Neural cell (in vitro differentiated cells): ENCODE results near the gene AP1M2. TPM values are rescaled to one million over a fixed set of nuclear protein-coding genes. Genes with fewer than 3 reads are reported as not detected.

Experiments used
- H2AFZ ChIP-seq: fragments of 200-600, 300-800 bp; sonication (generic), shearing (Covaris generic); 2 replicates; pipeline ENCODE4 v1.6.0; 2014; ENCODE audit warnings: low read depth, mild to moderate bottlenecking, antibody characterized with exemption, low read length, moderate library complexity
- H3F3A ChIP-seq: fragments of 200-600 bp; shearing (Covaris generic); 2 replicates; pipeline ENCODE4 v1.6.1; 2016; ENCODE audit warnings: mild to moderate bottlenecking, moderate library complexity, mixed read lengths, antibody characterized with exemption, low read length; ENCODE audit not compliant: insufficient read depth, poor library complexity, severe bottlenecking
- H3K27ac ChIP-seq: fragments of 200-600, 300-800 bp; sonication (generic), shearing (Covaris generic); 2 replicates; pipeline ENCODE4 v1.5.1; 2014; ENCODE audit warnings: mild to moderate bottlenecking, low read length, moderate library complexity
- H3K27me3 ChIP-seq: fragments of 300-800, 200-600 bp; sonication (generic), shearing (Covaris generic); 2 replicates; pipeline ENCODE4 v1.6.0; 2014; ENCODE audit warnings: mild to moderate bottlenecking, low read depth, low read length, moderate library complexity; ENCODE audit not compliant: insufficient read depth
- H3K36me3 ChIP-seq: fragments of 300-800, 200-600 bp; sonication (generic), shearing (Covaris generic); 2 replicates; pipeline ENCODE4 v1.5.1; 2014; ENCODE audit warnings: mild to moderate bottlenecking, antibody characterized with exemption, low read length, moderate library complexity; ENCODE audit not compliant: insufficient read depth
- H3K4me2 ChIP-seq: fragments of 300-800, 200-600 bp; sonication (generic), shearing (Covaris generic); 2 replicates; pipeline ENCODE4 v1.6.0; 2014; ENCODE audit warnings: mild to moderate bottlenecking, low read length
- H3K4me3 ChIP-seq: fragments of 300-800, 200-600 bp; sonication (generic), shearing (Covaris generic); 2 replicates; pipeline ENCODE4 v1.5.1; 2014; ENCODE audit warnings: mild to moderate bottlenecking, low read length, moderate library complexity
- H3K79me2 ChIP-seq: fragments of 200-600 bp; shearing (Covaris generic); replicated peaks from 2 replicates; pipeline ENCODE4 v1.6.0; 2014; ENCODE audit warnings: mild to moderate bottlenecking, low read length, moderate library complexity; ENCODE audit not compliant: insufficient read depth
- H3K9ac ChIP-seq: fragments of 300-800, 200-600 bp; sonication (generic), shearing (Covaris generic); 2 replicates; pipeline ENCODE4 v1.6.1; 2016; ENCODE audit warnings: mild to moderate bottlenecking, low read length, mixed read lengths
- H3K9me2 ChIP-seq: fragments of 200-600 bp; shearing (Covaris generic); 2 replicates; pipeline ENCODE4 v1.6.1; 2016; ENCODE audit warnings: mild to moderate bottlenecking, low read length, mixed read lengths; ENCODE audit not compliant: insufficient read depth
- H3K9me3 ChIP-seq: fragments of 200-600, 300-800 bp; sonication (generic), shearing (Covaris generic); 2 replicates; pipeline ENCODE4 v1.6.1; 2016; ENCODE audit warnings: mild to moderate bottlenecking, mixed run types, low read length, moderate library complexity, mixed read lengths
- H4K20me1 ChIP-seq: fragments of 200-600 bp; shearing (Covaris generic); 2 replicates; pipeline ENCODE4 v1.6.1; 2016; ENCODE audit warnings: mild to moderate bottlenecking, mixed run types; ENCODE audit not compliant: insufficient read depth
- EP300 ChIP-seq: fragments of 450-650 bp; conservative IDR thresholded peaks from 2 replicates; pipeline ENCODE4 v1.6.1; 2014; ENCODE audit warnings: antibody characterized with exemption, mild to moderate bottlenecking, moderate library complexity; ENCODE audit not compliant: poor library complexity, severe bottlenecking
- EZH2 ChIP-seq: fragments of 200-600, 300-800 bp; shearing (Covaris generic), sonication (generic); IDR thresholded peaks from 2 replicates; pipeline ENCODE4 v1.6.1; 2014; ENCODE audit warnings: antibody characterized with exemption, low read length, borderline replicate concordance, mild to moderate bottlenecking; ENCODE audit not compliant: insufficient read depth, poor library complexity, severe bottlenecking
- MXI1 ChIP-seq: fragments of 450-650 bp; conservative IDR thresholded peaks from 2 replicates; pipeline ENCODE4 v1.6.1; 2014; ENCODE audit warnings: antibody characterized with exemption, mild to moderate bottlenecking; ENCODE audit not compliant: poor library complexity, severe bottlenecking
- POLR2AphosphoS5 ChIP-seq: IDR thresholded peaks from 2 replicates; pipeline ENCODE4 v1.6.1; 2012
- RAD21 ChIP-seq: fragments of 450-650 bp; conservative IDR thresholded peaks from 2 replicates; pipeline ENCODE4 v1.6.1; 2014; ENCODE audit warnings: antibody characterized with exemption, mild to moderate bottlenecking, moderate library complexity
- TAF1 ChIP-seq: IDR thresholded peaks from 2 replicates; pipeline ENCODE4 v1.6.1; 2012; ENCODE audit warnings: low read depth
- polyA plus RNA-seq: library from polyadenylated mRNA; depleted of rRNA; stranded (reverse); fragments of >200 nt; gene quantifications from 2 replicates; pipeline ENCODE4 v1.2.3, GENCODE V29; 2014
- TF ChIP-seq, protein P1 (sequence below): fragments of 450-650 bp; IDR thresholded peaks from 2 replicates; pipeline ENCODE4 v1.5.1; 2014; ENCODE audit warnings: antibody characterized with exemption, mild to moderate bottlenecking, moderate library complexity; ENCODE audit not compliant: poor library complexity, severe bottlenecking
- TF ChIP-seq, protein P2 (sequence below): IDR thresholded peaks from 2 replicates; pipeline ENCODE4 v1.6.1; 2012; ENCODE audit warnings: borderline replicate concordance

The AP1M2 gene
- polyA plus RNA-seq, 1 donor from 2014 or later: 0.38 TPM

DNA sequence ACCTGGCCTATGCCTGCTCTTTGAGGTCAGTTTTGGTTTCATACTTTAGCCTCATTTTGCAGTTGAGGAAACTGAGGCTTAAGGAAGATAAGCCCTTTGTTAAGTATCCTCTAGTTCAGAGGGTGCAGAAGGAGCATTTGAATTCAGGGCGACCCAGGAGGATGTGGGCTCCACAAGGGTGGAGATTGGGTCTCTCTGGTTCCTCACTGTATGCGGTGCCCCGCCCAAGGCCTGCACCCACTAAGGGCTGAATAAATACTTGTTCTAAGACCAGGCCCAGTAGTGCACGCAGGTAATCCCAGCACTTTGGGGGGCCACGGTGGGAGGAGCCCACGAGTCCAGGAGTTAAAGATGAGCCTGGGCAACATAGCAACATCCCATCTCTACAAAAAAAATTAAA lies 37.5 kb upstream of the AP1M2 start:
- Histone ChIP-seq H2AFZ (no peak overlapping the region), H3K27me3 (no peaks in the 10 kb centered on the region), H4K20me1 (no peaks in the 10 kb centered on the region), H3K9ac (no peak overlapping the region), H3F3A (no peaks in the 10 kb centered on the region), H3K79me2 (no peaks in the 10 kb centered on the region), H3K9me3 (no peaks in the 10 kb centered on the region), H3K4me3 (no peak overlapping the region), H3K27ac (no peak overlapping the region), H3K4me2 (no peak overlapping the region), H3K9me2 (no peaks in the 10 kb centered on the region), H3K36me3 (no peaks in the 10 kb centered on the region)
- TF ChIP-seq RAD21 (no peak), POLR2AphosphoS5 (no peak), EP300 (no peak), TAF1 (no peak), MXI1 (no peak)

DNA sequence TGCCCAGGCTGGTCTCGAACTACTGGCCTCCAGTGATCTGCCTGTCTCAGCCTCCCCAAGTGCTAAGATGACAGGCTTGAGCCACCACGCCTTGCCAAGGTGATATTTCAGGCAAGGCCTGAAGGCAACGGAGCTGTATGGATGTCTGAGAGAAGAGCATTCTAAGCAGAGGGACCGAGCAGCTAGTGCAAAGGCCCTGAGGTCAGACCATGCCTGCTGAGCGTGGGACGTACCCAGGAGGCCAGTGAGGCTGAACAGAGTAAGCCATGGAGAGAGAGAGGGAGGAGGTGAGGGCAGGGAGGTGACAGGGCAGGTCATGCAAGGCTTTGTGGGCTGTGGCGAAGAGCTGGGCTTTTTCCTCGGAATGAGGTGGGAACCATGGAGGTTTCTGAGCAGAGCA lies 34.9 kb upstream of the AP1M2 start:
- TF ChIP-seq EP300 (no peak), POLR2AphosphoS5 (no peak)
- TF ChIP-seq, protein P1, sequence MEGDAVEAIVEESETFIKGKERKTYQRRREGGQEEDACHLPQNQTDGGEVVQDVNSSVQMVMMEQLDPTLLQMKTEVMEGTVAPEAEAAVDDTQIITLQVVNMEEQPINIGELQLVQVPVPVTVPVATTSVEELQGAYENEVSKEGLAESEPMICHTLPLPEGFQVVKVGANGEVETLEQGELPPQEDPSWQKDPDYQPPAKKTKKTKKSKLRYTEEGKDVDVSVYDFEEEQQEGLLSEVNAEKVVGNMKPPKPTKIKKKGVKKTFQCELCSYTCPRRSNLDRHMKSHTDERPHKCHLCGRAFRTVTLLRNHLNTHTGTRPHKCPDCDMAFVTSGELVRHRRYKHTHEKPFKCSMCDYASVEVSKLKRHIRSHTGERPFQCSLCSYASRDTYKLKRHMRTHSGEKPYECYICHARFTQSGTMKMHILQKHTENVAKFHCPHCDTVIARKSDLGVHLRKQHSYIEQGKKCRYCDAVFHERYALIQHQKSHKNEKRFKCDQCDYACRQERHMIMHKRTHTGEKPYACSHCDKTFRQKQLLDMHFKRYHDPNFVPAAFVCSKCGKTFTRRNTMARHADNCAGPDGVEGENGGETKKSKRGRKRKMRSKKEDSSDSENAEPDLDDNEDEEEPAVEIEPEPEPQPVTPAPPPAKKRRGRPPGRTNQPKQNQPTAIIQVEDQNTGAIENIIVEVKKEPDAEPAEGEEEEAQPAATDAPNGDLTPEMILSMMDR: no peak
- TF ChIP-seq, protein P2, sequence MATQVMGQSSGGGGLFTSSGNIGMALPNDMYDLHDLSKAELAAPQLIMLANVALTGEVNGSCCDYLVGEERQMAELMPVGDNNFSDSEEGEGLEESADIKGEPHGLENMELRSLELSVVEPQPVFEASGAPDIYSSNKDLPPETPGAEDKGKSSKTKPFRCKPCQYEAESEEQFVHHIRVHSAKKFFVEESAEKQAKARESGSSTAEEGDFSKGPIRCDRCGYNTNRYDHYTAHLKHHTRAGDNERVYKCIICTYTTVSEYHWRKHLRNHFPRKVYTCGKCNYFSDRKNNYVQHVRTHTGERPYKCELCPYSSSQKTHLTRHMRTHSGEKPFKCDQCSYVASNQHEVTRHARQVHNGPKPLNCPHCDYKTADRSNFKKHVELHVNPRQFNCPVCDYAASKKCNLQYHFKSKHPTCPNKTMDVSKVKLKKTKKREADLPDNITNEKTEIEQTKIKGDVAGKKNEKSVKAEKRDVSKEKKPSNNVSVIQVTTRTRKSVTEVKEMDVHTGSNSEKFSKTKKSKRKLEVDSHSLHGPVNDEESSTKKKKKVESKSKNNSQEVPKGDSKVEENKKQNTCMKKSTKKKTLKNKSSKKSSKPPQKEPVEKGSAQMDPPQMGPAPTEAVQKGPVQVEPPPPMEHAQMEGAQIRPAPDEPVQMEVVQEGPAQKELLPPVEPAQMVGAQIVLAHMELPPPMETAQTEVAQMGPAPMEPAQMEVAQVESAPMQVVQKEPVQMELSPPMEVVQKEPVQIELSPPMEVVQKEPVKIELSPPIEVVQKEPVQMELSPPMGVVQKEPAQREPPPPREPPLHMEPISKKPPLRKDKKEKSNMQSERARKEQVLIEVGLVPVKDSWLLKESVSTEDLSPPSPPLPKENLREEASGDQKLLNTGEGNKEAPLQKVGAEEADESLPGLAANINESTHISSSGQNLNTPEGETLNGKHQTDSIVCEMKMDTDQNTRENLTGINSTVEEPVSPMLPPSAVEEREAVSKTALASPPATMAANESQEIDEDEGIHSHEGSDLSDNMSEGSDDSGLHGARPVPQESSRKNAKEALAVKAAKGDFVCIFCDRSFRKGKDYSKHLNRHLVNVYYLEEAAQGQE: no peak
- H3K4me3 ChIP-seq: no peak overlapping the region
- H3K9me2 ChIP-seq: no peaks in the 10 kb centered on the region
- no peaks in the 10 kb centered on the region for H4K20me1 ChIP-seq
- no peak overlapping the region for H2AFZ ChIP-seq
- no peaks in the 10 kb centered on the region for H3K9me3 ChIP-seq
- H3K79me2 ChIP-seq: no peaks in the 10 kb centered on the region
- H3K27me3 ChIP-seq: no peaks in the 10 kb centered on the region
- no peaks in the 10 kb centered on the region for H3K36me3 ChIP-seq
- no peak overlapping the region for H3K27ac ChIP-seq
- no peaks in the 10 kb centered on the region for H3F3A ChIP-seq
- no peak overlapping the region for H3K9ac ChIP-seq
- no peak overlapping the region for H3K4me2 ChIP-seq

DNA sequence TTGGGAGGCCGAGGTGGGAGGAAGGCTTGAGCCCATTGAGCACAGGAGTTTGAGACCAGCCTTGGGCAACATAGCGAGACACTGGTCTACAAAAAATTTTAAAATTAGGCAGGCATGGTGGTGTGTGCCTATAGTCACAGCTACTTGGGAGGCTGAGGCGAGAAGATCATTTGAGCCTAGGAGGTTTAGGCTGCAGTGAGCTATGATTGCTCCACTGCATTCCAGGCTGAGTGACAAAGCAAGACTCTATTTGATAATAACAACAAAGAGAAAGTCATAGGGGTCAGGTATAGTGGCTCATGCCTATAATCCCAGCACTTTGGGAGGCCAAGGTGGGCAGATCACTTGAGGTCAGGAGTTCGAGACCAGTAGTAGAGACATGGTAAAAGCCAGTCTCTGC lies 33.7 kb upstream of the AP1M2 start:
- TF ChIP-seq TAF1: no peak
- TF ChIP-seq, protein P2: no peak
- TF ChIP-seq RAD21: no peak
- no peak for TF ChIP-seq POLR2AphosphoS5
- TF ChIP-seq EZH2: no peak
- H3K9me2 ChIP-seq: no peaks in the 10 kb centered on the region
- H4K20me1 ChIP-seq: no peaks in the 10 kb centered on the region
- no peaks in the 10 kb centered on the region for H3F3A ChIP-seq
- H3K36me3 ChIP-seq: no peaks in the 10 kb centered on the region
- no peaks in the 10 kb centered on the region for H3K79me2 ChIP-seq
- H3K4me3 ChIP-seq: no peak overlapping the region
- H3K27me3 ChIP-seq: no peaks in the 10 kb centered on the region
- no peak overlapping the region for H2AFZ ChIP-seq
- H3K27ac ChIP-seq: no peak overlapping the region
- H3K4me2 ChIP-seq: no peak overlapping the region
- no peaks in the 10 kb centered on the region for H3K9me3 ChIP-seq
- no peak overlapping the region for H3K9ac ChIP-seq
